Measurements from ENCODE around the gene SF1. TPM values are rescaled to one million over a fixed set of nuclear protein-coding genes. Genes with fewer than 3 reads are reported as not detected.

Gene SF1
- total and polyA plus RNA-seq, 2 of the 4 experiments (the other 2 are of a cell fraction): 56.8 to 88.0 TPM

DNA sequence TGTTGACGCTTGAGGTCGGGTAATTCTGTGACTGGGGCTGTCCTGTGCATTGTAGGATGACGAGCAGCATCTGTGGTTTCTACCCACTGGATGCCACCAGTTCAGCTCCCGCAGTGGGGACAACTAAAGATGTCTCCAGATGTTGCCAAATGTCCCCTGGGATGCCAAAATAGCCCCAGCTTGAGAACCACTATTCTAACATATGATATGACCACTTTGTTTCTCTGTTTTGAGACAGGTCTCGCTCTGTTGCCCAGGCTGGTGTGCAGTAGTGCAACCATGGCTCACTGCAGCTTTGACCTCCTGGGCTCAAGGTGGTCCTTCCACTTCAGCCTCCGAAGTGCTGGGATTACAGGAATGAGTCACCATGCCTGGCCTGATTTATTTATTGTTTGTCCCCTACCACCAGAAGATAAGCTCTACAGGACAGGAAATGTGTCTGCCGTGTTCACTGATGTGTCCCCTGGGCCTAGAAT is 36.4 kb upstream of the SF1 start:
- no peak overlapping the region for H2BK15ac ChIP-seq (ENCODE audit: low read depth, low read length)
- BruUV-seq (replicated peaks): no TSS peak
- no peaks in the 10 kb centered on the region for H4K20me1 ChIP-seq (ENCODE audit: insufficient read depth, low read length)
- H4K91ac ChIP-seq (ENCODE audit: insufficient read depth, low read depth, low read length): no peak overlapping the region
- H3K36me3 ChIP-seq (ENCODE audit: control insufficient read depth, insufficient read depth, low read length): no peaks in the 10 kb centered on the region
- H2AFZ ChIP-seq (replicated peaks; ENCODE audit: low read length, poor library complexity): no peak overlapping the region
- H3K27me3 ChIP-seq (ENCODE audit: control insufficient read depth, insufficient read depth, low read length): no peaks in the 10 kb centered on the region; the same call in 1 of the 2 replicates
- dilution Hi-C loops (cut with HindIII; ENCODE audit: low sequenced_read_pairs, unreplicated experiment) (no loop called here), in situ Hi-C loops (cut with MboI; ENCODE audit: low sequenced_read_pairs) (no loop called here), intact Hi-C loops (cut with micrococcal nuclease) (no loop called here)
- no peak overlapping the region for H2BK120ac ChIP-seq (ENCODE audit: low read depth, low read length)
- no peak overlapping the region for H4K5ac ChIP-seq (ENCODE audit: low read depth, low read length)
- ATAC-seq (ENCODE audit: low read depth) (no peak), DNase-seq (no peak)
- no peak overlapping the region for H3K18ac ChIP-seq (ENCODE audit: low read depth, low read length)
- H3K79me1 ChIP-seq (ENCODE audit: low read depth in 1 of 2, low read length in 2 of 2): peaks cover 0 to 5% of the 10 kb centered on the region in 2 experiments; a peak in 3 of 4 replicates
- no peak overlapping the region for H3K4ac ChIP-seq (ENCODE audit: low read depth, low read length)
- TF ChIP-seq CEBPB (IDR thresholded peaks at IDR 0.05; ENCODE audit: low read depth, low read length): no peak
- no peak for TF ChIP-seq MAFK (IDR thresholded peaks at IDR 0.05; ENCODE audit: low read depth, low read length)
- TF ChIP-seq RAD21 (IDR thresholded peaks at IDR 0.05; ENCODE audit: low read length): no peak
- no peak for TF ChIP-seq SMC3 (IDR thresholded peaks at IDR 0.05; ENCODE audit: low read depth, low read length)
- no peak for TF ChIP-seq BHLHE40 (IDR thresholded peaks at IDR 0.05; ENCODE audit: low read depth, low read length)
- no peak for TF ChIP-seq POLR2A (IDR thresholded peaks at IDR 0.05; ENCODE audit: low read depth, low read length)
- TF ChIP-seq RCOR1 (IDR thresholded peaks at IDR 0.05; ENCODE audit: insufficient replicate concordance, low read length): no peak
- TF ChIP-seq MXI1 (IDR thresholded peaks at IDR 0.05; ENCODE audit: borderline replicate concordance, low read depth, low read length): no peak
- TF ChIP-seq MAZ (IDR thresholded peaks at IDR 0.05; ENCODE audit: borderline replicate concordance, low read depth, low read length): no peak
- TF ChIP-seq, protein P1, sequence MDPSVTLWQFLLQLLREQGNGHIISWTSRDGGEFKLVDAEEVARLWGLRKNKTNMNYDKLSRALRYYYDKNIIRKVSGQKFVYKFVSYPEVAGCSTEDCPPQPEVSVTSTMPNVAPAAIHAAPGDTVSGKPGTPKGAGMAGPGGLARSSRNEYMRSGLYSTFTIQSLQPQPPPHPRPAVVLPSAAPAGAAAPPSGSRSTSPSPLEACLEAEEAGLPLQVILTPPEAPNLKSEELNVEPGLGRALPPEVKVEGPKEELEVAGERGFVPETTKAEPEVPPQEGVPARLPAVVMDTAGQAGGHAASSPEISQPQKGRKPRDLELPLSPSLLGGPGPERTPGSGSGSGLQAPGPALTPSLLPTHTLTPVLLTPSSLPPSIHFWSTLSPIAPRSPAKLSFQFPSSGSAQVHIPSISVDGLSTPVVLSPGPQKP (IDR thresholded peaks at IDR 0.05; ENCODE audit: borderline replicate concordance, low read depth, low read length): no peak
- TF ChIP-seq, protein P2, sequence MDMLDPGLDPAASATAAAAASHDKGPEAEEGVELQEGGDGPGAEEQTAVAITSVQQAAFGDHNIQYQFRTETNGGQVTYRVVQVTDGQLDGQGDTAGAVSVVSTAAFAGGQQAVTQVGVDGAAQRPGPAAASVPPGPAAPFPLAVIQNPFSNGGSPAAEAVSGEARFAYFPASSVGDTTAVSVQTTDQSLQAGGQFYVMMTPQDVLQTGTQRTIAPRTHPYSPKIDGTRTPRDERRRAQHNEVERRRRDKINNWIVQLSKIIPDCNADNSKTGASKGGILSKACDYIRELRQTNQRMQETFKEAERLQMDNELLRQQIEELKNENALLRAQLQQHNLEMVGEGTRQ (IDR thresholded peaks at IDR 0.05; ENCODE audit: low read depth, low read length): no peak
- TF ChIP-seq CHD1 (IDR thresholded peaks at IDR 0.05; ENCODE audit: low read depth, low read length): no peak
- CTCF ChIA-PET: no interaction called here
- H3K14ac ChIP-seq (replicated peaks; ENCODE audit: low read depth, low read length): no peak overlapping the region
- no peak overlapping the region for H3K27ac ChIP-seq (ENCODE audit: insufficient read depth, low read length)
- H3K4me3 ChIP-seq (ENCODE audit: insufficient read depth, low read depth, low read length): no peak overlapping the region
- H3K4me1 ChIP-seq (ENCODE audit: control insufficient read depth, insufficient read depth, low read length): no peaks in the 10 kb centered on the region
- no peak overlapping the region for H2AK5ac ChIP-seq (ENCODE audit: low read depth, low read length)
- no peak overlapping the region for H2BK20ac ChIP-seq (ENCODE audit: low read depth, low read length)
- 61% methylated on average over 3 of the region's 7 CpGs; no CpG with 5 or more reads in 1 of the 2 experiments for WGBS, 2 experiments (ENCODE audit: extremely low coverage in 2 of 2, insufficient read length in 1 of 2)
- H3K23ac ChIP-seq (ENCODE audit: low read depth, low read length): no peak overlapping the region
- no peak overlapping the region for H2AK9ac ChIP-seq (replicated peaks; ENCODE audit: low read depth, low read length, poor library complexity)
- H3K9me1 ChIP-seq (ENCODE audit: insufficient read depth, low read length): no peaks in the 10 kb centered on the region
- no peak overlapping the region for H4K8ac ChIP-seq (ENCODE audit: low read depth in 2 of 2, low read length in 2 of 2)
- H3K9ac ChIP-seq (ENCODE audit: low read depth, low read length): no peak overlapping the region
- H3K56ac ChIP-seq (ENCODE audit: extremely low read depth, insufficient read depth, low read length): no peak overlapping the region
- no peak overlapping the region for H2BK5ac ChIP-seq (ENCODE audit: low read depth, low read length, poor library complexity, severe bottlenecking)
- POLR2A ChIA-PET (ENCODE audit: unreplicated experiment): no interaction called here
- H3K4me2 ChIP-seq (ENCODE audit: low read depth, low read length): no peak overlapping the region
- no peaks in the 10 kb centered on the region for H3K9me3 ChIP-seq (ENCODE audit: control insufficient read depth, insufficient read depth, low read length)
